Activated naive CD4-positive, alpha-beta T cell (primary cell): ENCODE results near the gene TRMT5.

ENCODE experiments used
- DNase-seq, 4 experiments: peaks; one replicate each; lab custom pipeline; 2025; lab: John Stamatoyannopoulos, UW

Gene TRMT5

GRCh38 chr14:60980811-60981632, at the start of gene TRMT5, which contains the start of gene SLC38A6:
TRMT5 (minus strand) TSS chr14:60981079; CDS start chr14:60980973, 106 bp downstream.
SLC38A6 (plus strand) TSS chr14:60981245; CDS start chr14:60981278, 33 bp downstream.
- DNase-seq = peak; percentile 70 to 83 (median 76)

- no peak for DNase-seq
Observed at GRCh38 chr14:61026526-61026925, 45.6 kb upstream of the TRMT5 start.

GRCh38 chr14:61025251-61026223, 44.7 kb upstream of the TRMT5 start:
- DNase-seq = peak in 1 of 4 experiments; percentile 14

- DNase-seq = no peak
Observed at GRCh38 chr14:61019537-61019936, 38.7 kb upstream of the TRMT5 start.

GRCh38 chr14:61003571-61003970, 22.7 kb upstream of the TRMT5 start:
- DNase-seq = no peak

- DNase-seq = no peak
Observed at GRCh38 chr14:60999536-60999935, 18.7 kb upstream of the TRMT5 start.

- DNase-seq = no peak
Observed at GRCh38 chr14:60998617-60999016, 17.7 kb upstream of the TRMT5 start.

GRCh38 chr14:60989599-60989998, 8.7 kb upstream of the TRMT5 start:
- DNase-seq = no peak

- DNase-seq = no peak
Observed at GRCh38 chr14:60986500-60986899, 5.6 kb upstream of the TRMT5 start.

GRCh38 chr14:60984196-60984595, 3.3 kb upstream of the TRMT5 start:
- no peak for DNase-seq

GRCh38 chr14:60981633-60982455, 965 bp upstream of the TRMT5 start:
- DNase-seq = no peak

GRCh38 chr14:60977847-60978246, 3.0 kb downstream of the TRMT5 start:
- no peak for DNase-seq

GRCh38 chr14:60975551-60975950, 5.3 kb downstream of the TRMT5 start:
- DNase-seq = no peak

GRCh38 chr14:60974090-60974651, 6.7 kb downstream of the TRMT5 start:
- DNase-seq = no peak

GRCh38 chr14:60973070-60973469, 7.8 kb downstream of the TRMT5 start:
- no peak for DNase-seq

GRCh38 chr14:60972295-60972694, 8.6 kb downstream of the TRMT5 start:
- DNase-seq = no peak

- no peak for DNase-seq
Observed at GRCh38 chr14:60971271-60971670, 9.6 kb downstream of the TRMT5 start.

GRCh38 chr14:60970146-60970545, 10.7 kb downstream of the TRMT5 start:
- DNase-seq = no peak

GRCh38 chr14:60968671-60969070, 12.2 kb downstream of the TRMT5 start:
- DNase-seq = no peak

- DNase-seq = no peak
Observed at GRCh38 chr14:60968099-60968498, 12.8 kb downstream of the TRMT5 start.

- DNase-seq = no peak
Observed at GRCh38 chr14:60965402-60965801, 15.5 kb downstream of the TRMT5 start.
